PFSK-1 (cell line): ENCODE measurements around the gene GCAT.

Experiments used
- FOXP2 ChIP-seq: optimal IDR thresholded peaks from 2 replicates; pipeline ENCODE3; 2011; ENCODE audit warnings: borderline replicate concordance, control low read depth, inconsistent platforms; ENCODE audit not compliant: insufficient read depth; ENCODE audit errors: extremely low read length, extremely low read depth
- POLR2AphosphoS5 ChIP-seq: IDR thresholded peaks from 2 replicates; pipeline ENCODE4 v1.6.1; 2012; ENCODE audit warnings: low read depth, mild to moderate bottlenecking, control low read depth, low read length, moderate library complexity
- SIN3A ChIP-seq: IDR thresholded peaks from 2 replicates; pipeline ENCODE4 v1.6.1; 2012; ENCODE audit warnings: mild to moderate bottlenecking, low read length, moderate library complexity, borderline replicate concordance; ENCODE audit not compliant: insufficient read depth
- TAF1 ChIP-seq: IDR thresholded peaks from 2 replicates; pipeline ENCODE4 v1.6.1; 2012; ENCODE audit warnings: low read length, control low read depth, borderline replicate concordance; ENCODE audit not compliant: insufficient read depth
- TF ChIP-seq, protein P1 (sequence below), 2 experiments: IDR thresholded peaks; 2 replicates each; pipeline versions ENCODE4 v1.6.1 to v1.8.0; 2011 to 2012; ENCODE audit warnings: low read depth in 2 of 2, low read length in 2 of 2, control low read depth in 1 of 2, inconsistent platforms in 1 of 2, mild to moderate bottlenecking in 1 of 2, moderate library complexity in 1 of 2; ENCODE audit not compliant: insufficient read depth in 1 of 2

Gene GCAT

DNA sequence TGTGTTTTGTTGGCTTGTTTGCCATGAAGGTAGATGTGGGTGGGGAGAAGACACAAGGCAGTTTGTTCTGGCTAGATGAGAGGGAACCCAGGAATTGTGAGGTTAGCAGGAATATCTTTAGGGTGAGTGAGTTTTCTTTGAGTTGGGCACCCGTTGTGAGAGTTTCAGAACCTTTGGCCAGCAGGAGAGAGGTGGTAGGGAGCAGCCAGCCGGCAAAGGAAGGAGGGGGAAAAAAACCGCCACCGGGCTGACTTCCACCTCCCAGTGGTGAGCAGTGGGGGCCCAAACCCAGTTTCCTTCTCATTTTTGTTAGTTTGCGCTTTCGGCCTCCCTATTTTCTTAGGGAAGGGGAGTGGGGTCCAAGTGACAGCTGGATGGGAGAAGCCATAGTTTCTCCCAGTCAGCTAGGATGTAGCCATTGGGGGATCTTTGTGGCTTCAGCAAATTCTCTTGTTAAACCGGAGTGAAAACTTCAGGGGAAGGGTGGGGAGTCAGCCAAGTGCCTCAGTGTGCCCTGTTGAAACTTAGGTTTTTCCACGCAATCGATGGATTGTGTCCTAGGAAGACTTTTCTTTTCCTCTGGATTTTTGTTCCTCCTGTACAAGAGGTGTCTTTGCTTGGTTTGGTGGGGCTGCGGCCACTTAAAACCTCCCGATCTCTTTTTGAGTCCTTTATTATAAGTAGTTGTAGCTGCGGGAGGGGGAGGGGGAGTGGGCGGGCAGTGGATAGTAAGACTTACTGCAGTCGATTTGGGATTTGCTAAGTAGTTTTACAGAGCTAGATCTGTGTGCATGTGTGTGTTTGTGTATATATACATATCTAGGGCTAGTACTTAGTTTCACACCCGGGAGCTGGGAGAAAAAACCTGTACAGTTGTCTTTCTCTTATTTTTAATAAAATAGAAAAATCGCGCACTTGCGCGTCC, 1.1 kb upstream of the GCAT start:
- TF ChIP-seq POLR2AphosphoS5 (no peak), SIN3A (no peak), TAF1 (no peak), FOXP2 (no peak)
- TF ChIP-seq, protein P1, sequence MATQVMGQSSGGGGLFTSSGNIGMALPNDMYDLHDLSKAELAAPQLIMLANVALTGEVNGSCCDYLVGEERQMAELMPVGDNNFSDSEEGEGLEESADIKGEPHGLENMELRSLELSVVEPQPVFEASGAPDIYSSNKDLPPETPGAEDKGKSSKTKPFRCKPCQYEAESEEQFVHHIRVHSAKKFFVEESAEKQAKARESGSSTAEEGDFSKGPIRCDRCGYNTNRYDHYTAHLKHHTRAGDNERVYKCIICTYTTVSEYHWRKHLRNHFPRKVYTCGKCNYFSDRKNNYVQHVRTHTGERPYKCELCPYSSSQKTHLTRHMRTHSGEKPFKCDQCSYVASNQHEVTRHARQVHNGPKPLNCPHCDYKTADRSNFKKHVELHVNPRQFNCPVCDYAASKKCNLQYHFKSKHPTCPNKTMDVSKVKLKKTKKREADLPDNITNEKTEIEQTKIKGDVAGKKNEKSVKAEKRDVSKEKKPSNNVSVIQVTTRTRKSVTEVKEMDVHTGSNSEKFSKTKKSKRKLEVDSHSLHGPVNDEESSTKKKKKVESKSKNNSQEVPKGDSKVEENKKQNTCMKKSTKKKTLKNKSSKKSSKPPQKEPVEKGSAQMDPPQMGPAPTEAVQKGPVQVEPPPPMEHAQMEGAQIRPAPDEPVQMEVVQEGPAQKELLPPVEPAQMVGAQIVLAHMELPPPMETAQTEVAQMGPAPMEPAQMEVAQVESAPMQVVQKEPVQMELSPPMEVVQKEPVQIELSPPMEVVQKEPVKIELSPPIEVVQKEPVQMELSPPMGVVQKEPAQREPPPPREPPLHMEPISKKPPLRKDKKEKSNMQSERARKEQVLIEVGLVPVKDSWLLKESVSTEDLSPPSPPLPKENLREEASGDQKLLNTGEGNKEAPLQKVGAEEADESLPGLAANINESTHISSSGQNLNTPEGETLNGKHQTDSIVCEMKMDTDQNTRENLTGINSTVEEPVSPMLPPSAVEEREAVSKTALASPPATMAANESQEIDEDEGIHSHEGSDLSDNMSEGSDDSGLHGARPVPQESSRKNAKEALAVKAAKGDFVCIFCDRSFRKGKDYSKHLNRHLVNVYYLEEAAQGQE (IDR thresholded peaks at IDR 0.05; ENCODE audit: insufficient read depth in 1 of 2, low read depth in 2 of 2, low read length in 2 of 2): no peak

DNA sequence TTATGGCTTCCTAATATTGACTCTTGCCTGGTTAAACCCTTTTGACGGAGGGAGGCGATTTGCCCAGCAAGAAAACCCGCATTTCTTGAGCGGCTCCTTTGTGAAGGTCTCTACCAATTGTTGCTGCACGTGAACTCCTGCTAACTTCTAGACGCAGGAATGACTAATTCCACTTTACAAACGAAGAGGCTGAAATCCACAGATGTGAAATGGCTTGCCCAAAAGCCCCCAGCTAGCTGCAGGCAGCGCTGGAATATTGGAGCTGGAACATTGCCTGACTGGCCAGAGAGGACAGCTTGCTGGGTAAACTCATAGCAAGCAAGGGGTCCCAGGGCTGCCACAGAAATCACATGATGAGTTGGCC, 542 bp downstream of the GCAT start:
- no peak for TF ChIP-seq FOXP2
- TF ChIP-seq TAF1: no peak
- TF ChIP-seq, protein P1 (IDR thresholded peaks at IDR 0.05; ENCODE audit: insufficient read depth in 1 of 2, low read depth in 2 of 2, low read length in 2 of 2): no peak
- no peak for TF ChIP-seq SIN3A
- TF ChIP-seq POLR2AphosphoS5: no peak

DNA sequence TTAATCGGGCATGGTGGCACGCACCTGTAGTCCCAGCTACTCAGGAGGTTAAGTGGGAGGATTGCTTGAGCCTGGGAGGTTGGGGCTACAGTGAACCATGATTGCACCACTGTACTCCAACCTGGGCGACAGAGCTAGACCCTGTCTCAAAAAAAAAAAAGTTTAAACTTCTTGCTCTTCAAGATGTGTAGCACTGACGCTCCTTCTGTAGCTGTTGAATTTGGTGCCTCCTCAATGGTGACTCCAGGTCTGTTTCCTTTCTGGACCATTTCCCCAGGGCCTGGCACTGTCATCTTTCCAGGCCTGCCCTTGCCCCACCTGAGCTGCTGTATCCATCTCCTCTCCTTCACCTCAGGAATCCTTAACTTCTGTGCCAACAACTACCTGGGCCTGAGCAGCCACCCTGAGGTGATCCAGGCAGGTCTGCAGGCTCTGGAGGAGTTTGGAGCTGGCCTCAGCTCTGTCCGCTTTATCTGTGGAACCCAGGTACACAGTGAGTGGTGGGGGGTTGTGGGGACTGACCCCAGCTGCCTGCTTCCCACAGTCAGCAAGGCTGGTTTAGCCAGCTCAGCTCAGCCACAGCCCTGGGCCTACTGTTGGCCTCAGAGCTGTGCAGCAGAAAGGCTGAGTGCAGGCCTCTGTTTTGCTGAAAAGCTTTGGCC, 2.1 kb downstream of the GCAT start:
- no peak for TF ChIP-seq FOXP2
- TF ChIP-seq TAF1: no peak
- TF ChIP-seq POLR2AphosphoS5: no peak
- no peak for TF ChIP-seq SIN3A

DNA sequence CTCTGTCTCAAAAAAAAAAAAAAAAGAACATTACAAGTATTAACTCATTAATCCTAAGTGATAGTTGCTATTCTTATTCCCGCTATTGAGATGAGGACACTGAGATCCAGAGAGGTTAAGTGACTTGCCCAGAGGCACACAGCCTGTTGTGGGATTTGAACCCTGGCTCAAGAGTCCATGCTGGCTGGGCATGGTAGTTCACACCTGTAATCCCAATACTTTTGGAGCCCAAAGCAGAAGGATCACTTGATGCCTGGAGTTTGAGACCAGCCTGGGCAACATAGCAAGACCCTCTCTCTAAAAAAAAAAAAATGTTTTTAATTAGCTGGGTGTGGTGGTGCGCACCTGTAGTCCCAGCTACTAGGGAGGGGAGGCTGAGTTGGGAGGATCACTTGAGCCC, 4.1 kb downstream of the GCAT start:
- TF ChIP-seq TAF1: no peak
- no peak for TF ChIP-seq SIN3A
- TF ChIP-seq FOXP2: no peak
- TF ChIP-seq, protein P1 (IDR thresholded peaks at IDR 0.05; ENCODE audit: insufficient read depth in 1 of 2, low read depth in 2 of 2, low read length in 2 of 2): no peak
- no peak for TF ChIP-seq POLR2AphosphoS5

DNA sequence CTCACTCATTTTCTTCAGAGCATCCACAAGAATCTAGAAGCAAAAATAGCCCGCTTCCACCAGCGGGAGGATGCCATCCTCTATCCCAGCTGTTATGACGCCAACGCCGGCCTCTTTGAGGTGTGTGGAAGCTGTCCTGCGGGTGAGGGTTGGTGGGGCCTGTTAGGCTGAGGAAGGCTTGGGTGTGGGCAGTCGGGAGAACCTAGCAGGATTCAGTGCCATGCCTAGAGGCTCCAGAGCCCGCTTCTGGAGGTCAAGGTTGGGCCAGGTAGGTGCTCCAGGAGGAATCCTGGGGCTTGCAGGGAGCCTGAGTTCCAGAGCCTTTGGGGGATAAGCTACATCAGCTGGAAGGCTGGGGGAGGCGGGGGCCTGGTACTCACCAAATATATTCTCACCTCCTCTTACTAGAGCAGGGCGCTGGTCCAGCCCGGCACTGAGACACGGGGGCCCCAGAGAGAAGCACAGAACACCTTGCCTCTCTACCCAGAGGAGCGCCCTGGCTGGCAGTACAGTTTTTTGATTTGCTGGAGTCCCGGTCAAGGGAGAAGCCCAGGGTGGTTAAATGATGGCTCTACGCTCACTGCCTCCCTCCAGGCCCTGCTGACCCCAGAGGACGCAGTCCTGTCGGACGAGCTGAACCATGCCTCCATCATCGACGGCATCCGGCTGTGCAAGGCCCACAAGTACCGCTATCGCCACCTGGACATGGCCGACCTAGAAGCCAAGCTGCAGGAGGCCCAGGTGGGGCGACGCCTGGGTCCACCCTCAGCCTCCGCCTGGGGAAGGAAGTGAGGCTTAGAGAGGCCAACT, 5.3 kb downstream of the GCAT start:
- no peak for TF ChIP-seq POLR2AphosphoS5
- no peak for TF ChIP-seq TAF1
- TF ChIP-seq SIN3A: no peak
- TF ChIP-seq FOXP2: no peak
- TF ChIP-seq, protein P1 (IDR thresholded peaks at IDR 0.05; ENCODE audit: insufficient read depth in 1 of 2, low read depth in 2 of 2, low read length in 2 of 2): no peak
